Measurements from ENCODE around the gene MS4A6A.

Gene MS4A6A

DNA sequence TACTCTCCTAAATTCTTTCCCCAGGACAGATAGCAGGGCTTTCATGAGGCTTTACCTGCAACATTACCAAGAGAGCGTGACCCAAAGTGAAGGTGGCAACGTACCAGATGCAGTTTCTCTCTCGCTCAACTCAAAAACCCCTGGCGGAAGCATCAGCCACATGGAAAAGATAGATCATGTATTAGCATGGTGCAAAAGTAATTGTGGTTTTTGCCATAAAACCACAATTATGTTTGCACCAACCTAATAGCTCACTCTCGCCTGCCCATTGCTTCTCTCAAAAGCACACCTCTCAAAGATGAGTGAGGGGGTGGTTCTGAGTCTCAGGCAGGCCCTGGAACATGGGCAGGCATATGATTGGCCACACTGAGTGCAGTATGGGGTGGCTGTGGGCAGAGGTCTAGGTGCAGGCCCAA, 7.0 kb downstream of the MS4A6A start:
- no peak overlapping the region for H3K4me3 ChIP-seq (ENCODE audit: low read depth, low read length)
- DNase-seq (ENCODE audit: low read depth): no peak
- TF ChIP-seq, protein P1, sequence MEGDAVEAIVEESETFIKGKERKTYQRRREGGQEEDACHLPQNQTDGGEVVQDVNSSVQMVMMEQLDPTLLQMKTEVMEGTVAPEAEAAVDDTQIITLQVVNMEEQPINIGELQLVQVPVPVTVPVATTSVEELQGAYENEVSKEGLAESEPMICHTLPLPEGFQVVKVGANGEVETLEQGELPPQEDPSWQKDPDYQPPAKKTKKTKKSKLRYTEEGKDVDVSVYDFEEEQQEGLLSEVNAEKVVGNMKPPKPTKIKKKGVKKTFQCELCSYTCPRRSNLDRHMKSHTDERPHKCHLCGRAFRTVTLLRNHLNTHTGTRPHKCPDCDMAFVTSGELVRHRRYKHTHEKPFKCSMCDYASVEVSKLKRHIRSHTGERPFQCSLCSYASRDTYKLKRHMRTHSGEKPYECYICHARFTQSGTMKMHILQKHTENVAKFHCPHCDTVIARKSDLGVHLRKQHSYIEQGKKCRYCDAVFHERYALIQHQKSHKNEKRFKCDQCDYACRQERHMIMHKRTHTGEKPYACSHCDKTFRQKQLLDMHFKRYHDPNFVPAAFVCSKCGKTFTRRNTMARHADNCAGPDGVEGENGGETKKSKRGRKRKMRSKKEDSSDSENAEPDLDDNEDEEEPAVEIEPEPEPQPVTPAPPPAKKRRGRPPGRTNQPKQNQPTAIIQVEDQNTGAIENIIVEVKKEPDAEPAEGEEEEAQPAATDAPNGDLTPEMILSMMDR (IDR thresholded peaks at IDR 0.05; ENCODE audit: control insufficient read depth, extremely low read depth, insufficient read depth): no peak

DNA sequence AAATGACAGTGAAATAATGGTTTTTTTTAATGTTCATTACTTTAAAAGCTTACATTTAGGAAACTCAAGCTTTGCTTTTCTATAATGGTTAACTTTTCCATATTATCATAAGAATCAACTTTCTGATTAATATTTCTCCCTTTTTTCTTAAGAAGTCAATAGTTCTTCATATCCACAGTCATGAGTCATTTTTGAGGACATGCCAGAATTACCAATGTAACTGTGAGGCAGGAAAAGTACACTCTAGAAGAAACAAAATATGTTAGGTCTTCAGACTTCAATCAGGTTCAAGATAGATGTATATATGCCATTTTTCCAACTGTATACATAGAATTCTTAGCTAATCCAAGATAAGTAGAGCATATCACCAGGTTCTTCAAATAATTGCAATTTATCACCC, 10.9 kb downstream of the MS4A6A start:
- DNase-seq (ENCODE audit: low read depth): no peak
- H3K4me3 ChIP-seq (ENCODE audit: low read depth, low read length): no peak overlapping the region

DNA sequence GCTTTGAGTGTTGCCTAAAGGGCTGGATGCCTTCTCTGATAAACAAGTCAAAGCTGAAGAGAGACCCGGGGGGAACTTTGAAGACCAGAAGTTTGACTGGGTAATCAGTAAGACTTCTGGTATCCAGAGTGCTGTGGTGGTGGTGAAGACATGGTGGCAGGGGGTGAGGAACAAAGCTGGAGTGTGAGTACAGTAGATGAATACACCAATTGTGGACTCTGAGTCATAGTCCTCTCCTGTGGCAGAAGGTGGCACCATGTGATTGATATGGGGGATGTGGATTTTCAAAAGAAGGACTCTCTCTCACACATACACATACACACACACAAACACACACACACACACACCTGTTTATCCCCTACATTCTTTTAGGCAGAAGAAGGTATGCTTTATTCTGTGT, 12.3 kb downstream of the MS4A6A start:
- no peak for DNase-seq (ENCODE audit: low read depth)
- TF ChIP-seq, protein P1 (IDR thresholded peaks at IDR 0.05; ENCODE audit: control insufficient read depth, extremely low read depth, insufficient read depth): no peak
- no peak overlapping the region for H3K4me3 ChIP-seq (ENCODE audit: low read depth, low read length)

More for the DNA sequence above, 10.9 kb downstream of the MS4A6A start:
- TF ChIP-seq, protein P1 (IDR thresholded peaks at IDR 0.05; ENCODE audit: control insufficient read depth, extremely low read depth, insufficient read depth): no peak

DNA sequence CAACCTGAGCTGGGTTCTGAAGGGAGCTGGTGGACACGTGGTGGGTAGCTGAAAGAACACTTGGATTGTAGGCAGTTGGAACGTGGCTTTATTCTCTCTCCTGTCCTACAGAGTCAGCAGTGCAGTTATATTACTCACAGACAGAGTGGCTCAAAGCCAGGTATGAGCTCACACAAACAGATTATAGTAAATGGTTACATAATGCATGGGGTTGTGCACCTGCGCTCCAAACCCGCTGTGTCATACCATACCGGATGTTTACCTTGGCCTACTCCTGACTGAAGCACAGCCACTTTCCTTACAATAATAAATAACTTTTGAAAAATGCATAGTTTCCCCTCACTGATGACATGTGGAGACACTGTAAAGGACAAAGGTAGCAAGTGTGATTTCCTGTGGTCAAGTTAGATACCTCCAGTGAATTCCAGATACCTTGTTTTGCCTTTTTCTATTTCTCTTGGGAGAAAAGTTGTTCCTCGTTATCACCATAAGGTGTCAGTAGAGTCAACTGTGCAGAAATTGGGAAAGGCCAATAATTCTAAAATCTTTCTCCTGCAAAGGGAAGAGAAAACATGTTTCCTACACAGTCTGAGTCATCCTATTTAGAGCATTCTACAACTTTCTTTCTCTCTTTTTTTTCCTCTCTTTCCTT, 13.5 kb downstream of the MS4A6A start:
- H3K4me3 ChIP-seq (ENCODE audit: low read depth, low read length): no peak overlapping the region
- TF ChIP-seq, protein P1 (IDR thresholded peaks at IDR 0.05; ENCODE audit: control insufficient read depth, extremely low read depth, insufficient read depth): peak; percentile 23; the same call in 1 of the 2 replicates
- DNase-seq (ENCODE audit: low read depth): peak; percentile 18

DNA sequence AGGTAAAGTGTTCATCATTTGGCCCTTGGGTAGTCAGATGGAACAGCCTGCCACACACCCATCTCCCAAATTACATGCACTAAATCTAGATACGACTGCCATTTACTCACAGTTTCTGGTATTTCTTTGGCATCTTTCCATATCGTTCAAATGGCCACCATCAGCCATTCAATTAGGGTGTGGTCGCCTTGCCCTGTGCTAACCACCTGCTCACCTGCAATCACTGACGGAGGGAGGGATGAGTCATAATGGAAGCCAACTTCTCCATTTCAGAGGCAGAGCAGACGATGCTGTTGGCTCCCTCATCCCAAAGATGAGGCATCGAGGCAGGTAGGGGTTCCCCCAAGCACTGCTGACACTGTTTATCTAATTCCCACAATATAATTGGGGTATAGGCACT, 14.6 kb downstream of the MS4A6A start:
- H3K4me3 ChIP-seq (ENCODE audit: low read depth, low read length): no peak overlapping the region
- TF ChIP-seq, protein P1 (IDR thresholded peaks at IDR 0.05; ENCODE audit: control insufficient read depth, extremely low read depth, insufficient read depth): no peak
- no peak for DNase-seq (ENCODE audit: low read depth)

DNA sequence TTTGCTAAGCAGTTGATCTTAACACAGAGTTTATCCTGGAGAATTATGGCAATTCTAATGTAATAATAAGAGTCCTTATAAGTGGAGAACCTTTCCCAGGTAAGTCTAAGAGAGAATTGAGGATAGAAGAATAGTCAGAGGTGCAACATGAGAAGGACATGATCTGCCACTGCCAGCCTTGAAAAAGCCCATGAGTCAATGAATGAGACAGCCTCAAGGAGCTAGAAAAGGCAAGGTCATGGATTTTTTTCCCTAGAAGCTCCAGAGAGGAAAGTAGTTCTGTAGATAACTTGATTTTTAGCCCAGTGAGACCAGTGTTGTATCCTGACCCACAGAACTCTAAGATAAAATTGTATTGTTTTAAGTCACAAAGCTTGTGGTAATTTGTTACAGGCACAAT, 16.9 kb downstream of the MS4A6A start:
- TF ChIP-seq, protein P1 (IDR thresholded peaks at IDR 0.05; ENCODE audit: control insufficient read depth, extremely low read depth, insufficient read depth): no peak
- no peak overlapping the region for H3K4me3 ChIP-seq (ENCODE audit: low read depth, low read length)
- no peak for DNase-seq (ENCODE audit: low read depth)

DNA sequence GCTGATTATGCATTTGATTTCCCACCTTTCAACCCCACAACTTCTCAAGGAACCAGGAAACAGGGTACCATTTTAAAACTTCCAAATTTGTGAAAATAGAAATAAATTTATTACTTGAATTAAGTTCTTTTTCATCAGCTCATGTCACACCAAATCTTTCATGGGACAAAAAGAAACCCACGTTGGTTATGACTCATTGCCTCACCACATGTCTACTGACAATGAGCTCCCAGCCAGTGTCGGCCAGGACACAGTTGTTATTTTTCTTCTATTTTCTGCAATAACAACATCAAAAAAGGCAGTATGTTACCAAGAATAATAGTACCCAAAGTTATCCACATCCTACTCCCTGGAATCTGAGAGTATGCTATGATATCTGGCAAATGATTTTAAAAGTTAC, 17.3 kb downstream of the MS4A6A start:
- TF ChIP-seq, protein P1 (IDR thresholded peaks at IDR 0.05; ENCODE audit: control insufficient read depth, extremely low read depth, insufficient read depth): no peak
- H3K4me3 ChIP-seq (ENCODE audit: low read depth, low read length): no peak overlapping the region
- DNase-seq (ENCODE audit: low read depth): no peak

Data from LNCaP clone FGC (cell line).